A549 (cell line): ENCODE results near the gene GULP1.

ENCODE experiments used
- CBX8 ChIP-seq: fragments of 200-600 bp; sonication (generic); IDR thresholded peaks from 2 replicates; pipeline ENCODE4 v1.6.1; 2016
- EP300 ChIP-seq, 2 experiments: fragments of >200 bp; sonication (Bioruptor Twin); formaldehyde crosslinking; IDR thresholded peaks; 2 replicates in 1 of 2; 3 replicates in 1 of 2; pipeline ENCODE4 v1.6.1; 2016 to 2017
- NR3C1 ChIP-seq: fragments of >200 bp; sonication (Bioruptor Twin); formaldehyde crosslinking; IDR thresholded peaks from 3 replicates; pipeline ENCODE4 v1.6.1; 2017
- POLR2A ChIP-seq: IDR thresholded peaks from 2 replicates; pipeline ENCODE4 v1.6.1; 2012; ENCODE audit warnings: mild to moderate bottlenecking, low read length
- RAD21 ChIP-seq, 2 experiments: fragments of >200 bp in 1 of 2; sonication (Bioruptor Twin) in 1 of 2; formaldehyde crosslinking in 1 of 2; IDR thresholded peaks in 1 of 2; conservative IDR thresholded peaks in 1 of 2; 2 replicates in 1 of 2; 3 replicates in 1 of 2; pipeline ENCODE4 v1.6.1; 2012 to 2018; ENCODE audit warnings: inconsistent platforms in 1 of 2

GRCh38 chr2:188515918-188516317 lies 224.2 kb downstream of the GULP1 start:
- TF ChIP-seq POLR2A: no peak
- TF ChIP-seq NR3C1: no peak
- no peak for TF ChIP-seq CBX8
- no peak for TF ChIP-seq EP300 (IDR thresholded peaks at IDR 0.05)
- no peak for TF ChIP-seq RAD21 (conservative IDR thresholded peaks at IDR 0.05 in 1 of 2, IDR thresholded peaks at IDR 0.05 in 1 of 2)
